ENCODE results near the gene PDE3B. TPM values are rescaled to one million over a fixed set of nuclear protein-coding genes. Genes with fewer than 3 reads are reported as not detected.
"Not testable (repeated sequence)": the region's sequence is repeated elsewhere in the genome, so short reads cannot be mapped to it uniquely, and the experiment has no call there.

Gene PDE3B
- total and polyA plus RNA-seq, 2 of the 8 experiments (the other 6 are each of a cell fraction or from before 2014, with no cell fraction given), result 2.7 to 10.9 TPM

DNA sequence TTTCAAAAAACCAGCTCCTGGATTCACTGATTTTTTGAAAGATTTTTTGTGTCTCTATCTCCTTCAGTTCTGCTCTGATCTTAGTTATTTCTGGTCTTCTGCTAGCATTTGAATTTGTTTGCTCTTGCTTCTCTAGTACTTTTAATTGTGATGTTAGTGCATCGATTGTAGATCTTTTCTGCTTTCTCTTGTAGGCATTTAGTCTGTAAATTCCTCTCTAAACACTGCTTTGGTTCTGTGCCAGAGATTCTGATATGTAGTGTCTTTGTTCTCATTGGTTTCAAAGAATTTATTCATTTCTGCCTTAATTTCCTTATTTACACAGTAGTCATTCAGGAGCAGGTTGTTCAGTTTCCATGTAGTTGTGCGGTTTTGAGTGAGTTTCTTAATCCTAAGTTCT lies 96.9 kb downstream of the PDE3B start:
- H3K27me3 ChIP-seq (replicated peaks in 1 of 4; ENCODE audit: control insufficient read depth in 3 of 4, extremely low read depth in 1 of 4, insufficient read depth in 3 of 4, low read length in 3 of 4); H3K27ac ChIP-seq (ENCODE audit: low read depth, low read length); H3K4me3 ChIP-seq (ENCODE audit: extremely low read depth in 1 of 4, insufficient read depth in 2 of 4, low read depth in 3 of 4, low read length in 4 of 4); H2BK5ac ChIP-seq (ENCODE audit: low read depth, low read length); H3K4ac ChIP-seq (replicated peaks; ENCODE audit: insufficient read length, low read depth, low read length); H2BK20ac ChIP-seq (ENCODE audit: low read length); H2BK12ac ChIP-seq (ENCODE audit: low read depth, low read length); CTCF ChIA-PET (ENCODE audit: partially characterized antibody); H3K4me1 ChIP-seq (replicated peaks in 1 of 4; ENCODE audit: control insufficient read depth in 3 of 4, insufficient read depth in 4 of 4, low read length in 3 of 4); H3K56ac ChIP-seq (replicated peaks; ENCODE audit: insufficient read length, low read depth, low read length); H3K79me1 ChIP-seq (ENCODE audit: low read depth, low read length); H3K23me2 ChIP-seq (ENCODE audit: low read depth, low read length); H3K9ac ChIP-seq (replicated peaks in 1 of 4; ENCODE audit: extremely low read depth in 1 of 4, low read depth in 3 of 4, low read length in 3 of 4); H3K14ac ChIP-seq (ENCODE audit: insufficient read length); H2BK120ac ChIP-seq (replicated peaks; ENCODE audit: low read depth, low read length); H3K23ac ChIP-seq (ENCODE audit: insufficient read length); H3K79me2 ChIP-seq (ENCODE audit: control insufficient read depth in 1 of 2, insufficient read depth in 2 of 2, low read length in 2 of 2); H2BK15ac ChIP-seq (ENCODE audit: low read length); H2AK5ac ChIP-seq (ENCODE audit: low read depth, low read length); H2AFZ ChIP-seq (ENCODE audit: low read length); DNase-seq (ENCODE audit: low read depth in 1 of 2, low spot score in 2 of 2); H4K5ac ChIP-seq (ENCODE audit: insufficient read length, low read depth, low read length); FAIRE-seq; H3K18ac ChIP-seq (ENCODE audit: extremely low read depth, low read length); H4K20me1 ChIP-seq (replicated peaks in 1 of 2; ENCODE audit: control insufficient read depth in 1 of 2, insufficient read depth in 2 of 2, low read length in 2 of 2); H4K91ac ChIP-seq (replicated peaks; ENCODE audit: insufficient read length, low read length); H3K4me2 ChIP-seq (ENCODE audit: insufficient read depth in 1 of 2, low read depth in 2 of 2, low read length in 2 of 2); H3K9me3 ChIP-seq (ENCODE audit: insufficient read depth in 2 of 2, low read depth in 1 of 2, low read length in 1 of 2); H3K36me3 ChIP-seq (ENCODE audit: control insufficient read depth in 2 of 4, insufficient read depth in 4 of 4, low read length in 3 of 4); H4K8ac ChIP-seq (ENCODE audit: extremely low read depth, insufficient read depth, low read length); POLR2A ChIA-PET (ENCODE audit: partially characterized antibody): not testable (repeated sequence)
- WGBS, 2 experiments (ENCODE audit: extremely low coverage in 1 of 2, insufficient coverage in 1 of 2, insufficient read length in 1 of 2, insufficient replicate concordance in 2 of 2, low coverage in 1 of 2, low lambda C conversion rate in 2 of 2, missing lambda C conversion rate in 1 of 2), result 97% methylated on average over 2 of the region's 2 CpGs; no CpG with 5 or more reads in 1 of the 2 experiments

Data from H1 (cell line).